HG03457 (cell line): ENCODE data around the gene PAK4.
"Not testable (repeated sequence)": the region's sequence is repeated elsewhere in the genome, so short reads cannot be mapped to it uniquely, and the experiment has no call there.

ENCODE experiments used
- ATAC-seq: cut with Tn5 transposase; IDR thresholded peaks from one replicate; pipeline ENCODE4 v1.9.1; 2021; ENCODE audit warnings: moderate number of reproducible peaks; ENCODE audit not compliant: unreplicated experiment

PAK4 gene

DNA sequence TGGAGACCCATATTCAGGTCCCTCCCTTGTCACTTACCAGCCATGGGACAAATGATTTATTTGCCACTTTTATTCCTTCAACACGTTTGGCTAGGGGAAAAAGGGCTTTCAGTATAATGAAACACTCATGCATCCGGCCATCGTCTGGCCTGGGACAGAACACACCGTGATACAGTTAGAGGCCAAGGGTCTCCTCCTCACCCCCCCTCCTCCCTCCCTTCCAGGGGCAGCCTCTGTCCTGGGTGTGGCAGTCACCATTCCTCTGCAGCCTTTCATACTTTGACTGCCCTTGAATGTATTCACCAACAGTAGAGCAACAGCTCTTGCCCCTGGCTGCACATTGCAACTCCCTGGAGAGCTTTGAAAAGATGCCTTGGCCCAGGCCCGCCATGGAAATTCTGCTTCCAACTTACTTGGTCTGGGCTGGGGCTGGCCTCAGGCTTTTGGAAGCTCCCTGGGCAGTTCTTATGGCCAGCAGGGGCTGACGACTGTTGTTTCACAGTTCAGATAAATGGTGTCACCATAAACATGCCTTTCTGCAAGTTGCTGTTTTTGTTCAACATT, 3.0 kb downstream of the PAK4 start:
- no peak for ATAC-seq

DNA sequence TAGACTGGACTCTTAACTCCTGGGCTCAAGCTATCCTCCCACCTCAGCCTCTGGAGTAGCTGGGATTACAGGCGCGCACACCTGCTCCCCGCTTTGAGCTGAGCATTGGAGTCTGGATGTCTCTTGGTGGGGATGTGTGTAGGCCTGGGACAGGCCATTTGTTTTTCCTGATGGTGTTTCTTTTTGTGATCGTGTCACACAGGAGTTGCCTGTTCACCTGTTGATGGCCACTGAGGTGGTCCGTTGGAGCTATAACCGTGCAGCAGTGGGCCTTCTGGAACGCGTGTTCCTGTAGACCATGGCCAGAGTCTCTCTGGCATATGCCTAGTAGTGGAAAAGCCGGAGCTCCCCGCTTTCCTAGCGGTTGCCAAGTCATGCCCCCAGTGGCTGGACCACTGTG, 3.5 kb downstream of the PAK4 start:
- ATAC-seq, result no peak

- no peak for ATAC-seq
Measured at GRCh38 chr19:39130337-39131254, 5.0 kb downstream of the PAK4 start.

GRCh38 chr19:39131255-39131755, 5.7 kb downstream of the PAK4 start:
- ATAC-seq, result no peak

DNA sequence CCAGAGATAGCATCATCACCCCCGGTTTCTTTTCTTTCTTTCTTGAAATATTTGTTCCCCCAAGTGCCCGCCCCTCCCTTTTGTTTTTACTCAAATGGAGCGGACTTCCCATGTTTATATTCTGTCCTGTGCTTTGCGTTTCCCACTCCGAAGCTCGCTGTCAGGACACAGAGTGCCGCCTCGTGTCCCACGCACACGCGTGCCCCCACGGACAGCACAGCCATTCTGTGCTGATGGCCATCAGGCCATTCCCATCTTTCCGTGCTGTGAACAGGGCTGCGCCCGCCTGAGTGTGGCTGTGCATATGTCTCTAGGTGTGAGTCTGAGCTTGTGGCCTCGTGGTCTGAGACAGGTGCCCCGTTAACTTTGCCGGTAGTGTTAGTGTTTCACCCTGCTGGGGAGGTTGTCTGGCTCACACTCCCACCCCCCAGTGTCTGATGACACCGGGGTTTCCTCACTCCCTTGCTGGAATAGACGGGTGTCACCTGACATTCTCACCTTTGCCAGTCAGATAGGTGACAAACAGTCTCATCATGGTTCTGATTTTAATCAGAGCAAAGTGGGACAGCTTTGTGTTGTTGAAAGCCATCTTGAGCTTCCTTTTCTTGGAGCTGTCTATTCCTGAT, 6.9 kb downstream of the PAK4 start:
- ATAC-seq, result no peak

GRCh38 chr19:39133431-39134270, 8.1 kb downstream of the PAK4 start:
- no peak for ATAC-seq

GRCh38 chr19:39135701-39136100, 10.1 kb downstream of the PAK4 start:
- no peak for ATAC-seq

GRCh38 chr19:39136225-39136940, 10.8 kb downstream of the PAK4 start:
- no peak for ATAC-seq

GRCh38 chr19:39137131-39137530, 11.5 kb downstream of the PAK4 start:
- no peak for ATAC-seq

DNA sequence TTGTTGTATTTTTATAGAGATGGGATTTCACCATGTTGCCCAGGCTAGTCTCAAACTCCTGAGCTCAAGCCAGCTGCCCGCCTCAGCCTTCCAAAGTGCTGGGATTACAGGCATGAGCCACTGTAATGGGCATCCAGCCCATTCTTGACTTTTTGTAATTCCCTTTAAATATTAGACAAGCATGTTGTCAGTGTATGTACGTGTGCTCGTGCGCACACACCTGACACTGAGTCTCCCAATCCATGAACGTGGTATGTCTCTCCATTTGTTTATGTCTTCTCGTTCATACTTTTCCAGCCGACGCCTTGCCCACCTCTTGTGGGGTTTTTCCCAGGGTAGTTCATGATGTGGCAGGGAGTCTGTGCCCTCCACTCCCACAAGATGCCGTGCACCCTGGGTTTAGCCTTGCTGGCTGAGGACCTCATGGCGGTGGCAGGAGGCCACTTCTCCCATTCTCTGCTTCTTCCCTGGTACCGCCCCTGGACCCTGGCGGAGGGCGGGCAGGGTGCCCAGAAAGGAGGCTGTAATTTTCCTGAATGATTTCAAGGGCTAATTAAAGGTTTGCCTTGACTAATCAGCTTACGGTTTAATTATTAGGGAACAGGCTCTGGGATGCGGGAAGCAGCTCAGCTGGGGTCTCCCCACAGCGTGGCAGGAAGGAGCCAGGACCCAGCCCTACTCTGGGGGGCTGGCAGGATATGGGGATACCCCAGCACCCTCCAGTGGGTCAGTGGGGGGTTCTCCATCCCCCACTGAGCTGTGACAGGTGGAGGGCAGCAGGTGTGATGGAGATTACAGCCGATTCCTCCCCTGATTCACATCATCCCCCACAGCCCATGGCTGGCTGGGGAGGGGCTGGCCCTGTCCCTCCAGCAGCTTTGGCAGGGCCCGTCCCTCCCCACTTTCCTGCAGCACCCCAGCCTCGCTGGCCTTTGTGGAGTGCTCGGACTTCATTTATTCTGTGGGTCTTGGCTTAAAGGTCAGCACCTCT, 12.9 kb downstream of the PAK4 start:
- no peak for ATAC-seq

GRCh38 chr19:39139305-39139874, 13.8 kb downstream of the PAK4 start:
- ATAC-seq, result no peak

DNA sequence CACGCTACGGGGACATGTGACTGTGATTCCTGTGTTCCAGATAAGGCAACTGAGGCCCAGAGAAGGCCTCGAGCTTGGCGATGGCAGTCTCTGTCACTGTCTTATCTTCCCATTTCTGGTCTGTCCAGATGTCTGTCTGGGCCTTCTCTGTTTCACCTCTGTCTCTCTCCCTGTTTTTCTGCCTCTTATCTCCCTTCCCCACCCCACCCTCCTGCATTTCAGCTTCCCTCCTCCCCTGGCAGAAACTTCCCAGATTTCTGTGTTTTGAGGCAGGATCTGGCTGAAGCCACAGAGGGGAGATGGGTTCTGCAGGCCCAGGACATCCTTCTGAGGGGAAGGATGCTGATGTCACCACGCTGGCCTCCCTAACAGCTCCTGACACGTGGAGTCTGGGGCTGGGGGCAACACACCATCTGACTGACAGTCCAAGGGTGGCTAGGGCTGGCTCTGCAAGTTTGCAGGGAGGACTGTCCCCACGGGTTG, 14.4 kb downstream of the PAK4 start:
- no peak for ATAC-seq

GRCh38 chr19:39140594-39140993, 15.0 kb downstream of the PAK4 start:
- no peak for ATAC-seq

GRCh38 chr19:39141929-39142328, 16.3 kb downstream of the PAK4 start:
- ATAC-seq, result no peak

DNA sequence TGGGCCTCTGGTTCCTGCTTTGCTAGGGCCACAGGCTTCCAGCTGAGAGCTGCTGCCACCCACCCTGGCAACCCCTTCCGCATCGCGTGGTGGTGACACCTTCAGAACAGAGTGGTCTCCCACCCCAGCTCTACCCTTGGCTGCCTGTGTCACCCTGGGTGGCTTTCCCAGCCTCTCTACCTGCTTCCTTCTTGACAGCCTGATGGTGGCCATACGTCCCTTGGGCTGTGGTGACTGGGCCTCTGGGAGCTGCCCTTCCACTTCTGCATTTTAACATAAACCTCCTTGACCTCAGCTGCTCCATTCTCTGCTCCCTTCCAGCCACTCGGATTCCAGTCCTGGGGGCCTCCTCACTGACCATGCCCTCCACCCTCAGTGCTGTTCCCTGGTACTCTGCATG, 17.0 kb downstream of the PAK4 start:
- ATAC-seq, result no peak

- ATAC-seq, result not testable (repeated sequence)
Measured at GRCh38 chr19:39143757-39144289, 18.2 kb downstream of the PAK4 start.

GRCh38 chr19:39144290-39145071, 18.9 kb downstream of the PAK4 start:
- no peak for ATAC-seq
